PC-3 (cell line): Measurements from ENCODE around the gene ZNF837. TPM values are rescaled to one million over a fixed set of nuclear protein-coding genes. Genes with fewer than 3 reads are reported as not detected.
"Not testable (repeated sequence)": the region's sequence is repeated elsewhere in the genome, so short reads cannot be mapped to it uniquely, and the experiment has no call there.

Source experiments
- ATAC-seq: fragments of 200-7000 bp; cut with Tn5 transposase; 2 replicates; pipeline ENCODE4 v1.9.1; 2020; ENCODE audit warnings: mild to moderate bottlenecking, moderate library complexity
- BruUV-seq: library from RNA; stranded (reverse); fragments of 400-500 nt; replicated peaks from 2 replicates; lab custom pipeline; 2021; lab: Mats Ljungman, UMichigan
- CTCF ChIA-PET: fragments of 300-600 bp; sonication (Branson Sonifier 250); formaldehyde crosslinking; loops from one replicate; lab custom pipeline; 2022; ENCODE audit warnings: antibody characterized with exemption; lab: Charles Lee
- POLR2A ChIA-PET: fragments of 300-600 bp; sonication (Branson Sonifier 250); formaldehyde crosslinking; loops from one replicate; lab custom pipeline; 2022; ENCODE audit warnings: antibody characterized with exemption; ENCODE audit not compliant: unreplicated experiment; lab: Charles Lee
- DNase-seq: peaks from one replicate; pipeline ENCODE4 v3.0.0-alpha.2; 2015
- H2AFZ ChIP-seq: fragments of 300-600 bp; sonication (generic); 2 replicates; pipeline ENCODE4 v1.6.0; 2016; ENCODE audit warnings: antibody characterized with exemption, low read length
- H3F3A ChIP-seq: fragments of 300-600 bp; sonication (generic); one replicate; pipeline ENCODE4 v1.6.0; 2017; ENCODE audit warnings: antibody characterized with exemption, low read length, control low read depth, mild to moderate bottlenecking; ENCODE audit not compliant: unreplicated experiment
- H3K27ac ChIP-seq: fragments of 300-600 bp; sonication (generic); 2 replicates; pipeline ENCODE4 v1.5.1; 2016; ENCODE audit warnings: mild to moderate bottlenecking, low read length
- H3K27me3 ChIP-seq: fragments of 300-600 bp; sonication (generic); 2 replicates; pipeline ENCODE4 v1.6.1; 2016; ENCODE audit warnings: low read length, mixed read lengths
- H3K36me3 ChIP-seq: fragments of 300-600 bp; sonication (generic); 2 replicates; pipeline ENCODE4 v1.6.1; 2016; ENCODE audit warnings: low read depth, mixed run types, low read length, mixed read lengths
- H3K4me1 ChIP-seq: fragments of 300-600 bp; sonication (generic); 2 replicates; pipeline ENCODE4 v1.5.1; 2016; ENCODE audit warnings: low read length; ENCODE audit not compliant: insufficient read depth
- H3K4me2 ChIP-seq: fragments of 300-600 bp; sonication (generic); 2 replicates; pipeline ENCODE4 v1.6.0; 2016; ENCODE audit warnings: low read length
- H3K4me3 ChIP-seq: fragments of 300-600 bp; sonication (generic); 2 replicates; pipeline ENCODE4 v1.5.1; 2016; ENCODE audit warnings: mild to moderate bottlenecking, low read length, mixed read lengths
- H3K79me2 ChIP-seq: fragments of 300-600 bp; sonication (generic); 2 replicates; pipeline ENCODE4 v1.6.1; 2017; ENCODE audit warnings: low read length, mixed read lengths
- H3K9ac ChIP-seq: fragments of 300-600 bp; sonication (generic); 2 replicates; pipeline ENCODE4 v1.6.0; 2016; ENCODE audit warnings: mild to moderate bottlenecking, low read length
- H3K9me2 ChIP-seq: fragments of 300-600 bp; sonication (generic); replicated peaks from 2 replicates; pipeline ENCODE4 v1.6.1; 2016; ENCODE audit warnings: mixed run types, low read length, mixed read lengths
- H3K9me3 ChIP-seq: fragments of 300-600 bp; sonication (generic); 2 replicates; pipeline ENCODE4 v1.6.1; 2016; ENCODE audit warnings: low read length, mixed read lengths
- H4K20me1 ChIP-seq: fragments of 300-600 bp; sonication (generic); 2 replicates; pipeline ENCODE4 v1.6.1; 2016; ENCODE audit warnings: low read length, mixed read lengths
- EZH2 ChIP-seq: fragments of 300-600 bp; sonication (generic); IDR thresholded peaks from one replicate; pipeline ENCODE4 v1.6.1; 2017; ENCODE audit warnings: antibody characterized with exemption, mild to moderate bottlenecking, low read length; ENCODE audit not compliant: unreplicated experiment
- EZH2phosphoT487 ChIP-seq: fragments of 300-600 bp; sonication (generic); IDR thresholded peaks from 2 replicates; pipeline ENCODE4 v1.6.1; 2018; ENCODE audit warnings: mild to moderate bottlenecking, antibody characterized with exemption, low read length, borderline replicate concordance
- intact Hi-C: fragments of 100-400 bp; cut with micrococcal nuclease; formaldehyde crosslinking; loops from 2 replicates; pipeline ENCODE4 v1.9.0; 2023
- total RNA-seq: library from RNA; depleted of rRNA; stranded (reverse); fragments of >200 nt; gene quantifications from 2 replicates; pipeline ENCODE4 v1.2.3, GENCODE V29; 2014
- TF ChIP-seq, protein P1 (sequence below): fragments of 300-600 bp; sonication (generic); conservative IDR thresholded peaks from 2 replicates; pipeline ENCODE4 v1.5.1; 2017; ENCODE audit warnings: antibody characterized with exemption, low read depth, mild to moderate bottlenecking, low read length

The ZNF837 gene
- total RNA-seq, 1 experiment from 2014 or later, result 9.5 TPM

DNA sequence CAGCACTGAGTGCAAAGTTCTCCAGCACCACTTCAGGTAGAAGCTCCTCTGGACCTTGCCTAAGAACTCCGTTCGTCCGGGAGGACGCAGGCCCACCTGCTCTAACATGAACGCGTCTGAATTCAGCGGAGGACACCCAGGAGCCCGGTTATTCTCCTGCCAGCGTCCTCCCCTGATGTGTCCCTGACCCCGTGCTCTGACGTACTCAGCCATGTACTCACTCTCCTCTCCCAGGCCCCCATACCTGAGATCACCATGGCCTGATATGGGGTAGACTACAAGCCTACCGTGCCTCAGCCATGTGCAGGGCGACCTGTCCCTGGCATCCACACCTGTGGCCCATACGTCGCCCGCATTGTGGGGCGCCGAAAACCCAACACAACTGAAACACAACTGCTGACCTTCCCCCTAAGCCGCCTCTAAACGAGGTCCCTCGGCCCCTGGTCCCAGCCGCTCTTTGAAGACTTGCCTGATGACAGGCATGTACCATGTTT lies 26.9 kb upstream of the ZNF837 start:
- Histone ChIP-seq H3K4me1 (peaks cover 17% of the 10 kb centered on the region), H3K9me2 (no peaks in the 10 kb centered on the region), H3K27me3 (no peaks in the 10 kb centered on the region), H3K4me3 (peak overlapping the region; percentile 78), H2AFZ (peak overlapping the region; percentile 96), H3K9me3 (no peaks in the 10 kb centered on the region), H4K20me1 (no peaks in the 10 kb centered on the region), H3K79me2 (peaks cover 36% of the 10 kb centered on the region), H3K4me2 (peak overlapping the region; percentile 97), H3K27ac (0 out of 2 replicates have a peak overlapping the region, but pooled peaks have one; percentile 0), H3K9ac (peak overlapping the region; percentile 82), H3K36me3 (no peaks in the 10 kb centered on the region), H3F3A (no peaks in the 10 kb centered on the region)
- POLR2A ChIA-PET, result no interaction called here
- intact Hi-C loops, result loop anchor here (1.0 kb wide), 1 partner anchor 60 kb away; the partner anchor contains the start of gene ZNF324
- ATAC-seq, result peak; percentile 4
- TF ChIP-seq, protein P1, sequence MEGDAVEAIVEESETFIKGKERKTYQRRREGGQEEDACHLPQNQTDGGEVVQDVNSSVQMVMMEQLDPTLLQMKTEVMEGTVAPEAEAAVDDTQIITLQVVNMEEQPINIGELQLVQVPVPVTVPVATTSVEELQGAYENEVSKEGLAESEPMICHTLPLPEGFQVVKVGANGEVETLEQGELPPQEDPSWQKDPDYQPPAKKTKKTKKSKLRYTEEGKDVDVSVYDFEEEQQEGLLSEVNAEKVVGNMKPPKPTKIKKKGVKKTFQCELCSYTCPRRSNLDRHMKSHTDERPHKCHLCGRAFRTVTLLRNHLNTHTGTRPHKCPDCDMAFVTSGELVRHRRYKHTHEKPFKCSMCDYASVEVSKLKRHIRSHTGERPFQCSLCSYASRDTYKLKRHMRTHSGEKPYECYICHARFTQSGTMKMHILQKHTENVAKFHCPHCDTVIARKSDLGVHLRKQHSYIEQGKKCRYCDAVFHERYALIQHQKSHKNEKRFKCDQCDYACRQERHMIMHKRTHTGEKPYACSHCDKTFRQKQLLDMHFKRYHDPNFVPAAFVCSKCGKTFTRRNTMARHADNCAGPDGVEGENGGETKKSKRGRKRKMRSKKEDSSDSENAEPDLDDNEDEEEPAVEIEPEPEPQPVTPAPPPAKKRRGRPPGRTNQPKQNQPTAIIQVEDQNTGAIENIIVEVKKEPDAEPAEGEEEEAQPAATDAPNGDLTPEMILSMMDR, result no peak
- no peak for TF ChIP-seq EZH2
- no peak for TF ChIP-seq EZH2phosphoT487
- BruUV-seq, result TSS peak; percentile 82
- DNase-seq, result no peak
- CTCF ChIA-PET, result no interaction called here

DNA sequence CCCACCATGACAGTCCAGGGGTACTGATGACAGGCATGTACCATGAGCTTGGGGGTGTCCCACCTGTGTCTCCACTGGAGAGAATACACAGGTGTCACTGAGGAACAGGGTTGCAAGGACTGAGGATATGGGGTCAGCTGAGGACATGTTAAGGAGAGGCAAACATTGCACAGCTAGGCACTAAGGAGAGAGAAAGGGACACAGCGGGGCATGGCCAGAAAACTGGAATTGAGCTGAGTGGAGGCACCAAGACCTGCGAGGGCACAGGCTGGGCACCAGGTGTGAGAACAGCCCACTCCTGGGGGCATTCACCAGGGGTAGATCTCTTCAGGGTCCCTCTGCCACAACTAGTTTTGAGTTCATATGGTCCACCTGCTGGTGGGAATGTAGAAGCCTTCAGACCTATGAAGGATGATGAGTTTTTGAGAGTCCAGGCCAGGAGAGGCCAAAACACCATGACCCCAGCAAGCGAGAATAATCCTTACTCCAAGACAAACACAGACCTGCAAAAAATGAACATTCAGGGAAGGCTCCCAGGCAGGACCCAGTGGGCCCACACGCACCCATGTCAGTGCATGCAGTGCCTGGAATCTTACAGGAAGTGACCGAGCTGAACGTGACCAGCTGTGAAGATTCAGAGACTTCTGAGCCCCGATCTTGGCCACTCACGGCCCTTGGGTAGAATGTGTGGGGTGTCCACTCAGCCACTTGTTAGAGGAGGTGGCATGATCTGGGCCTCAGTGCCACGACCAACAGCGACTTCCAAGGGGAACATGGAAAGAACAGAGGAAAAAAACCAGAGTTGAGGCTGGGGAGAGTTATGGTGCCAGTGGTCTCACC lies 26.2 kb upstream of the ZNF837 start:
- H4K20me1 ChIP-seq, result no peaks in the 10 kb centered on the region
- H3F3A ChIP-seq, result no peaks in the 10 kb centered on the region
- H3K27ac ChIP-seq, result no peak overlapping the region
- H2AFZ ChIP-seq, result no peak overlapping the region
- ChIA-PET POLR2A (no interaction called here), CTCF (no interaction called here)
- H3K4me1 ChIP-seq, result peaks cover 21% of the 10 kb centered on the region
- no peaks in the 10 kb centered on the region for H3K36me3 ChIP-seq
- no peaks in the 10 kb centered on the region for H3K9me3 ChIP-seq
- ATAC-seq (no peak), DNase-seq (no peak)
- H3K9ac ChIP-seq, result peak overlapping the region; percentile 82; the same call in 1 of the 2 replicates
- H3K4me3 ChIP-seq, result peak overlapping the region; percentile 78
- H3K79me2 ChIP-seq, result peaks cover 39% of the 10 kb centered on the region
- peak overlapping the region; percentile 97 for H3K4me2 ChIP-seq
- TF ChIP-seq, protein P1, result peak; percentile 71
- no peak for TF ChIP-seq EZH2
- H3K9me2 ChIP-seq, result no peaks in the 10 kb centered on the region
- intact Hi-C loops, result no loop called here
- H3K27me3 ChIP-seq, result no peaks in the 10 kb centered on the region
- no TSS peak for BruUV-seq

DNA sequence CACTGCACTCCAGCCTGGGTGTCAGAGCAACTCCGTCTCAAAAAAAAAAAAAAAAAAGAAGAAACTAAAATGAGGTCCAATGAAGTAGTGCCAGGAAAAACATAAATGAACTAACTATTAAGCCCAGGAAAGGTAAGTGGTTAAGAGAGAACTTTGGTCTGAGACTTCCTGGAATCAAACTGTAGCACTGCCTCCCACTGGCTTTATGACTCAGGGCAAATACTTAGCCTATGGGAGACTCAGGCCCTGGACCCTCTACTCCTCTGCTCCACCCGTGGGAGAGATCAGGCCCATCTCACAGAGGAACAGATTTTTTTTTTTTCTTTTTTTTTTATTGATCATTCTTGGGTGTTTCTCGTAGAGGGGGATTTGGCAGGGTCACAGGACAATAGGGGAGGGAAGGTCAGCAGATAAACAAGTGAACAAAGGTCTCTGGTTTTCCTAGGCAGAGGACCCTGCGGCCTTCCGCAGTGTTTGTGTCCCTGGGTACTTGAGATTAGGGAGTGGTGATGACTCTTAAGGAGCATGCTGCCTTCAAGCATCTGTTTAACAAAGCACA lies 23.2 kb upstream of the ZNF837 start:
- H3K4me2 ChIP-seq, POLR2A ChIA-PET, ATAC-seq: not testable (repeated sequence)

More for the DNA sequence above, 23.2 kb upstream of the ZNF837 start:
- not testable (repeated sequence) for H2AFZ ChIP-seq, H3K36me3 ChIP-seq, BruUV-seq, H3K27me3 ChIP-seq, H3K4me3 ChIP-seq, DNase-seq, H3K27ac ChIP-seq, H3K9ac ChIP-seq, H4K20me1 ChIP-seq, H3F3A ChIP-seq, H3K9me2 ChIP-seq, H3K9me3 ChIP-seq
- Histone ChIP-seq H3K4me1 (peaks cover 22% of the 10 kb centered on the region), H3K79me2 (peaks cover 26% of the 10 kb centered on the region)
- CTCF ChIA-PET, result interaction anchor here (0.6 kb wide), 1 partner anchor 24 kb away, joined by 3 read pairs; no protein-coding TSS in a partner anchor
- intact Hi-C loops, result loop anchor here (5.0 kb wide), 1 partner anchor 77 kb away; the partner anchor contains the start of gene ZSCAN22
